ENCODE data around the gene WDR88. TPM values are rescaled to one million over a fixed set of nuclear protein-coding genes. Genes with fewer than 3 reads are reported as not detected.

Gene WDR88
- total and polyA plus RNA-seq, 2 donors from 2014 or later = not detected

GRCh38 chr19:33110137-33110910 is 21.6 kb upstream of the WDR88 start:
- no peak for FAIRE-seq
- intact Hi-C loops (cut with DNase I) = no loop called here
- DNase-seq = no peak

GRCh38 chr19:33111587-33111986 is 20.3 kb upstream of the WDR88 start:
- H3K36me3 ChIP-seq (ENCODE audit: control insufficient read depth in 2 of 3, insufficient read depth in 3 of 3, low read length in 3 of 3) = peaks cover 3 to 36% (median 29%) of the 10 kb centered on the region in 3 donors
- TF ChIP-seq CTCF (IDR thresholded peaks at IDR 0.05; ENCODE audit: borderline replicate concordance, extremely low read depth, insufficient read depth) = no peak
- intact Hi-C loops (cut with DNase I) = no loop called here

More at GRCh38 chr19:33110137-33110910, 21.6 kb upstream of the WDR88 start:
- Histone ChIP-seq H3K27me3 (ENCODE audit: control insufficient read depth, insufficient read depth, low read length) (no peaks in the 10 kb centered on the region), H3K4me1 (ENCODE audit: control insufficient read depth in 2 of 3, insufficient read depth in 2 of 3, low read depth in 1 of 3, low read length in 3 of 3) (no peaks in the 10 kb centered on the region), H3K36me3 (ENCODE audit: control insufficient read depth in 2 of 3, insufficient read depth in 3 of 3, low read length in 3 of 3) (peaks cover 0 to 38% (median 26%) of the 10 kb centered on the region in 3 donors), H3K9ac (ENCODE audit: low read length in 3 of 3) (no peak overlapping the region), H3K9me3 (ENCODE audit: control insufficient read depth in 2 of 3, insufficient read depth in 1 of 3, low read length in 3 of 3) (no peaks in the 10 kb centered on the region), H3K4me3 (ENCODE audit: low read length in 3 of 3) (no peak overlapping the region), H3K27ac (ENCODE audit: low read depth in 2 of 2, low read length in 2 of 2) (no peak overlapping the region)
- no peak for TF ChIP-seq CTCF (IDR thresholded peaks at IDR 0.05; ENCODE audit: borderline replicate concordance, extremely low read depth, insufficient read depth)

DNA sequence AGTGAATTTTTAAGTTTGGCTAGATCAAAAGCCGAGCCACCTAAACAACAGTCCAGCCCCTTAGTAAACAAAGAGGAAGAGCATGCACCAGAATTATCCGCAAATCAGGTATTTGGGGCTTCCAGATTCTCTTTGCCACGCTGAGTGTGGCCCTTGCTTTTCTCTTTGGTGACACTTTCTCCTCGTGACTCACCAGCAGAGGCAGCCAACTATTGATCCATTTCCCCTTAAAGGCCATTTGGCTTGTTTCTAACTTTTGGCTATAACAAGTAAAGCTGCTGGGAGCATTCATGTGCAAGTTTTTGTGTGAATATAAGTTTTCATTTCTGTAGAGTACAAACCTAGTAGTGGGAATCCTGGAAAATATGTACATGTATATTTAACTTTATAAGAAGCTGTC is 17.6 kb upstream of the WDR88 start:
- intact Hi-C loops (cut with DNase I) = no loop called here
- Histone ChIP-seq H3K27ac (ENCODE audit: low read depth in 2 of 2, low read length in 2 of 2) (no peak overlapping the region), H3K9me3 (ENCODE audit: control insufficient read depth in 2 of 3, insufficient read depth in 1 of 3, low read length in 3 of 3) (no peaks in the 10 kb centered on the region), H3K36me3 (ENCODE audit: control insufficient read depth in 2 of 3, insufficient read depth in 3 of 3, low read length in 3 of 3) (peaks cover 3 to 33% (median 31%) of the 10 kb centered on the region in 3 donors), H3K4me1 (ENCODE audit: control insufficient read depth in 2 of 3, insufficient read depth in 2 of 3, low read depth in 1 of 3, low read length in 3 of 3) (no peaks in the 10 kb centered on the region), H3K27me3 (ENCODE audit: control insufficient read depth, insufficient read depth, low read length) (no peaks in the 10 kb centered on the region), H3K4me3 (ENCODE audit: low read length in 3 of 3) (no peak overlapping the region), H3K9ac (ENCODE audit: low read length in 3 of 3) (no peak overlapping the region)
- FAIRE-seq = no peak
- no peak for TF ChIP-seq CTCF (IDR thresholded peaks at IDR 0.05; ENCODE audit: borderline replicate concordance, extremely low read depth, insufficient read depth)
- DNase-seq = no peak

More at GRCh38 chr19:33111587-33111986, 20.3 kb upstream of the WDR88 start:
- Histone ChIP-seq H3K4me3 (ENCODE audit: low read length in 3 of 3) (no peak overlapping the region), H3K27me3 (ENCODE audit: control insufficient read depth, insufficient read depth, low read length) (no peaks in the 10 kb centered on the region), H3K9ac (ENCODE audit: low read length in 3 of 3) (no peak overlapping the region), H3K27ac (ENCODE audit: low read depth in 2 of 2, low read length in 2 of 2) (no peak overlapping the region), H3K9me3 (ENCODE audit: control insufficient read depth in 2 of 3, insufficient read depth in 1 of 3, low read length in 3 of 3) (no peaks in the 10 kb centered on the region), H3K4me1 (ENCODE audit: control insufficient read depth in 2 of 3, insufficient read depth in 2 of 3, low read depth in 1 of 3, low read length in 3 of 3) (no peaks in the 10 kb centered on the region)
- DNase-seq (no peak), FAIRE-seq (no peak)

Measured in kidney (tissue), 14 donors.